ENCODE results near the gene PDGFA. TPM values are rescaled to one million over a fixed set of nuclear protein-coding genes. Genes with fewer than 3 reads are reported as not detected.

The PDGFA gene
- total RNA-seq, 1 donor from 2014 or later, result 31.2 TPM

DNA sequence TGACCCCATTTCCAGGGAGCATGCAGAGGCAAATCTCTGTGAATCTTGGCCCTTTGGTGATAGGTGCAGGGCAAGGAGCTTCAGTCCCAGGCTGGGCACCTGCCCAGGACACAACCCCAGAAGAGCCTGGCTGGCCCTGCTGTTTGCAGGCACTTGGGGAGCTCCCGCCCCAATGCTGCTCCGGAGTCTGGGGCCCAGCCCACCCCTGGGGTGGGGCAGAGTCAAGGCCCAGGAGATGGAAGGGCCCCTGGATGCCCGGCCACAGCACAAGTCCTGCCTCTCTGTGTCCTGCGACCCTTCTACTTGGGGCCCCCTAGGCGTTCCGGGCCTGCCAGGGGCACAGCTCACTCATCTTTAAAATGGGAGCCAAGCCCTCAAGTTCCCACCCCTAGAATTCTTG lies 24.7 kb downstream of the PDGFA start:
- Histone ChIP-seq H3K27ac (no peak overlapping the region), H3K4me3 (no peak overlapping the region), H3K9me3 (no peaks in the 10 kb centered on the region), H3K27me3 (no peaks in the 10 kb centered on the region), H3K4me1 (no peaks in the 10 kb centered on the region), H3K36me3 (peaks cover 0 to 12% of the 10 kb centered on the region in 2 donors)
- no peak for DNase-seq (ENCODE audit: extremely low spot score in 2 of 2)
- intact Hi-C loops (cut with DNase I), result no loop called here
- TF ChIP-seq POLR2A (IDR thresholded peaks at IDR 0.05) (no peak), POLR2AphosphoS5 (IDR thresholded peaks at IDR 0.05; ENCODE audit: insufficient read depth in 1 of 2, low read depth in 1 of 2) (no peak)
- TF ChIP-seq, protein P1, sequence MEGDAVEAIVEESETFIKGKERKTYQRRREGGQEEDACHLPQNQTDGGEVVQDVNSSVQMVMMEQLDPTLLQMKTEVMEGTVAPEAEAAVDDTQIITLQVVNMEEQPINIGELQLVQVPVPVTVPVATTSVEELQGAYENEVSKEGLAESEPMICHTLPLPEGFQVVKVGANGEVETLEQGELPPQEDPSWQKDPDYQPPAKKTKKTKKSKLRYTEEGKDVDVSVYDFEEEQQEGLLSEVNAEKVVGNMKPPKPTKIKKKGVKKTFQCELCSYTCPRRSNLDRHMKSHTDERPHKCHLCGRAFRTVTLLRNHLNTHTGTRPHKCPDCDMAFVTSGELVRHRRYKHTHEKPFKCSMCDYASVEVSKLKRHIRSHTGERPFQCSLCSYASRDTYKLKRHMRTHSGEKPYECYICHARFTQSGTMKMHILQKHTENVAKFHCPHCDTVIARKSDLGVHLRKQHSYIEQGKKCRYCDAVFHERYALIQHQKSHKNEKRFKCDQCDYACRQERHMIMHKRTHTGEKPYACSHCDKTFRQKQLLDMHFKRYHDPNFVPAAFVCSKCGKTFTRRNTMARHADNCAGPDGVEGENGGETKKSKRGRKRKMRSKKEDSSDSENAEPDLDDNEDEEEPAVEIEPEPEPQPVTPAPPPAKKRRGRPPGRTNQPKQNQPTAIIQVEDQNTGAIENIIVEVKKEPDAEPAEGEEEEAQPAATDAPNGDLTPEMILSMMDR (IDR thresholded peaks at IDR 0.05), result no peak

DNA sequence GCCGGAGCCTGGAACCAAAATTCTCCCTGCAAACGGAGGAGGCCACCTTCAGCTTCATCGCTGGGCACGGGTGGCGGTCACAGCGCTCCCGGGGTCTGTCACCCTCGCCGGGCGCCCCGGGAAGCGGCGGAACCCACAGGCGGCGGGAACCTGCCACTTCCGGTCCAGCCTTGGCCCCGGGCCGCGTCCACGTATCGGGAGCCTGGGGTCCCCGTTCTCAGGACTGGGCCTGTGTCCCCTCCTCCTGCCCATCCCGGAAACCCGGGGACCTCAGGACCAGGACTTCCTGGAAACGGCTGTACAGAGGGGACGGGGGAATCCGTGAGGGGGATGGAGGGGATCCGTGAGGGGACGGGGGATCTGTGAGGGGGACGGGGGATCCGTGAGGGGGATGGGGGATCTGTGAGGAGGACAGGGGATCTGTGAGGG lies 25.4 kb downstream of the PDGFA start:
- no peak for DNase-seq (ENCODE audit: extremely low spot score in 2 of 2)
- Histone ChIP-seq H3K27ac (no peak overlapping the region), H3K9me3 (no peaks in the 10 kb centered on the region), H3K36me3 (peaks cover 0 to 5% of the 10 kb centered on the region in 2 donors), H3K4me1 (no peaks in the 10 kb centered on the region), H3K4me3 (no peak overlapping the region), H3K27me3 (no peaks in the 10 kb centered on the region)
- intact Hi-C loops (cut with DNase I), result no loop called here
- TF ChIP-seq POLR2AphosphoS5 (IDR thresholded peaks at IDR 0.05; ENCODE audit: insufficient read depth in 1 of 2, low read depth in 1 of 2) (no peak), POLR2A (IDR thresholded peaks at IDR 0.05) (no peak)
- TF ChIP-seq, protein P1 (IDR thresholded peaks at IDR 0.05), result no peak

DNA sequence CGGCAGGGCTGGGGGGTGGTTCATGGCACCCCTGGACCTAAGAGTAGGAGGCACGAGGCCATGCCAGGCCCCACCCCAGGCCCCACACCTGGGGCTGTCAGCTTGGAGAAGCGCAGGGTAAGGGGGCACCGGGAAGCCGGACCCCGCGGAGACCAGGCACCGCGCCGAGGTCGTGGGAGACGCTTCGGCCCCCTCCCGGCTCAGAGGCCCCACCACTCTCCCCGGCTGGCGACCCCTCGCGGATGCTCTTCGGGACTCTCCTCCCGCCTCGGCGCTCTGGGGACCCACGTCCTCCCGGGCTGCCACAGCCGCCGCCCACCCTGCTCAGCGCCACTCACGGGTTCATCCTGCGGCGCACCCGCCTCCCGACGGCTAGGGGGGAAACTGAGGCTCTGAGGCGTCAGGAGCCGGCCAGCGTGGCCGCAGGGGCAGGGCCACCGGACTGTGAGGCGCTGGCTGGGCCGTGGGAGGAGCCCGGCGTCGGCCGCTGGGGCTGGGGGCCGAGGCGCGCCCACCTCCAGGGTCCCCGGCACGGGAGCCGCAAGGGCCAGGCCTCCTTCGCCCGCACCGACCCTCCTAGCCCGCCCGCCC lies 25.9 kb downstream of the PDGFA start:
- Histone ChIP-seq H3K4me1 (no peaks in the 10 kb centered on the region), H3K9me3 (no peaks in the 10 kb centered on the region), H3K27ac (no peak overlapping the region), H3K36me3 (peaks cover 0 to under 1% of the 10 kb centered on the region in 2 donors), H3K27me3 (no peaks in the 10 kb centered on the region), H3K4me3 (no peak overlapping the region)
- DNase-seq (ENCODE audit: extremely low spot score in 2 of 2), result no peak
- TF ChIP-seq, protein P1 (IDR thresholded peaks at IDR 0.05), result no peak
- TF ChIP-seq POLR2AphosphoS5 (IDR thresholded peaks at IDR 0.05; ENCODE audit: insufficient read depth in 1 of 2, low read depth in 1 of 2), result no peak
- no peak for TF ChIP-seq POLR2A (IDR thresholded peaks at IDR 0.05)
- intact Hi-C loops (cut with DNase I), result no loop called here

DNA sequence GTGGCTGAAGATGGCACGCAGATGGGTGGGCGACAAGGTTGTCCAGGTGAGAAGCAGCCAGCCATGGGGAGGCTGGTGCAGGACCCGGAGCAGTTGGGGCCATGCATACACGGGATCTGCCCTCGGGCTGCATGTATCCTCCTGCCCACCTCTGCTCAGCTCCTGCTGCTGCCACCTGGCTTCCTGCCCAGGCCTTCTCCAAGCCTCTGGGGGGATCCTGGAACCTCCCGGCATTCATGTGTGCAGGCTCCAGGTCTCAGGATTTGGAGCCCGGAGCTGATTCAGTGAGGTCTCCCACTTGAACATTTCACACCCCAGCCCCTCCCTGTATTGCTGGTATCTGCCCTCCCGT lies 27.0 kb downstream of the PDGFA start:
- intact Hi-C loops (cut with DNase I), result no loop called here

More for the DNA sequence above, 27.0 kb downstream of the PDGFA start:
- Histone ChIP-seq H3K36me3 (no peaks in the 10 kb centered on the region), H3K27me3 (no peaks in the 10 kb centered on the region), H3K27ac (no peak overlapping the region), H3K9me3 (no peaks in the 10 kb centered on the region), H3K4me3 (no peak overlapping the region), H3K4me1 (no peaks in the 10 kb centered on the region)
- DNase-seq (ENCODE audit: extremely low spot score in 2 of 2), result no peak
- TF ChIP-seq, protein P1 (IDR thresholded peaks at IDR 0.05), result no peak
- TF ChIP-seq POLR2A (IDR thresholded peaks at IDR 0.05) (no peak), POLR2AphosphoS5 (IDR thresholded peaks at IDR 0.05; ENCODE audit: insufficient read depth in 1 of 2, low read depth in 1 of 2) (no peak)
